H9 (cell line): Measurements from ENCODE around the gene SIX5. TPM values are rescaled to one million over a fixed set of nuclear protein-coding genes. Genes with fewer than 3 reads are reported as not detected.
A peak's percentile ranks its signal among the peaks of the same experiment; 100 is the strongest.

Source experiments
- DNase-seq: peaks from one replicate; pipeline ENCODE4 v3.0.0-alpha.2; 2017
- H2AFZ ChIP-seq: one replicate; pipeline ENCODE4 v1.6.1; 2013; ENCODE audit warnings: mild to moderate bottlenecking, low read length, control low read depth, moderate library complexity
- H2AK5ac ChIP-seq: 2 replicates; pipeline ENCODE4 v1.6.1; 2013; ENCODE audit warnings: low read length, control low read depth, mixed read lengths; ENCODE audit not compliant: insufficient read length
- H2BK120ac ChIP-seq: one replicate; pipeline ENCODE4 v1.6.1; 2013; ENCODE audit warnings: low read depth, mild to moderate bottlenecking, low read length, control low read depth, inconsistent platforms; ENCODE audit not compliant: poor library complexity, severe bottlenecking
- H2BK12ac ChIP-seq: 2 replicates; pipeline ENCODE4 v1.6.1; 2013; ENCODE audit warnings: low read length, control low read depth, mixed read lengths, low read depth; ENCODE audit not compliant: insufficient read length
- H2BK15ac ChIP-seq: 2 replicates; pipeline ENCODE4 v1.6.1; 2013; ENCODE audit warnings: low read depth, low read length, control low read depth
- H2BK20ac ChIP-seq: one replicate; pipeline ENCODE4 v1.6.1; 2013; ENCODE audit warnings: low read depth, mild to moderate bottlenecking, low read length, control low read depth, inconsistent platforms; ENCODE audit not compliant: poor library complexity, severe bottlenecking
- H2BK5ac ChIP-seq: 2 replicates; pipeline ENCODE4 v1.6.1; 2013; ENCODE audit warnings: low read length, control low read depth, mixed read lengths; ENCODE audit not compliant: insufficient read length
- H3K14ac ChIP-seq: 2 replicates; pipeline ENCODE4 v1.6.1; 2013; ENCODE audit warnings: low read length, control low read depth; ENCODE audit not compliant: insufficient read depth
- H3K18ac ChIP-seq: 2 replicates; pipeline ENCODE4 v1.6.1; 2013; ENCODE audit warnings: low read depth, mild to moderate bottlenecking, mixed read lengths, low read length, control low read depth; ENCODE audit not compliant: insufficient read length
- H3K23ac ChIP-seq: 2 replicates; pipeline ENCODE4 v1.6.1; 2013; ENCODE audit warnings: low read length, control low read depth, mixed read lengths, low read depth; ENCODE audit not compliant: insufficient read length
- H3K23me2 ChIP-seq: 2 replicates; pipeline ENCODE4 v1.6.1; 2013; ENCODE audit warnings: low read depth, mild to moderate bottlenecking, mixed read lengths, low read length, control low read depth; ENCODE audit not compliant: insufficient read length, poor library complexity, severe bottlenecking
- H3K27ac ChIP-seq: 2 replicates; pipeline ENCODE4 v1.5.1; 2013; ENCODE audit warnings: low read length, control low read depth, mixed read lengths, low read depth; ENCODE audit not compliant: insufficient read length
- H3K27me3 ChIP-seq: 2 replicates; pipeline ENCODE4 v1.6.1; 2013; ENCODE audit warnings: low read length, control low read depth, inconsistent platforms; ENCODE audit not compliant: insufficient read depth
- H3K4ac ChIP-seq: 2 replicates; pipeline ENCODE4 v1.6.1; 2013; ENCODE audit warnings: low read depth, mild to moderate bottlenecking, control low read depth, inconsistent platforms, low read length, moderate library complexity
- H3K4me1 ChIP-seq: 2 replicates; pipeline ENCODE4 v1.6.1; 2013; ENCODE audit warnings: low read length, control low read depth, inconsistent platforms; ENCODE audit not compliant: insufficient read depth
- H3K4me2 ChIP-seq: 2 replicates; pipeline ENCODE4 v1.6.1; 2013; ENCODE audit warnings: low read length, control low read depth, mixed read lengths; ENCODE audit not compliant: insufficient read length, insufficient read depth
- H3K56ac ChIP-seq: 2 replicates; pipeline ENCODE4 v1.6.1; 2013; ENCODE audit warnings: low read depth, mild to moderate bottlenecking, mixed read lengths, low read length, control low read depth; ENCODE audit not compliant: insufficient read length
- H3K79me1 ChIP-seq: 2 replicates; pipeline ENCODE4 v1.6.1; 2013; ENCODE audit warnings: low read depth, mild to moderate bottlenecking, moderate library complexity, low read length, control low read depth, inconsistent platforms; ENCODE audit not compliant: insufficient read depth, poor library complexity, severe bottlenecking
- H3K79me2 ChIP-seq: 2 replicates; pipeline ENCODE4 v1.6.1; 2013; ENCODE audit warnings: low read length, control low read depth, inconsistent platforms; ENCODE audit not compliant: insufficient read depth
- H3K9ac ChIP-seq: 2 replicates; pipeline ENCODE4 v1.6.1; 2013; ENCODE audit warnings: low read length, control low read depth, mixed read lengths; ENCODE audit not compliant: insufficient read length; ENCODE audit errors: extremely low read depth
- H3K9me3 ChIP-seq: one replicate; pipeline ENCODE4 v1.6.1; 2013; ENCODE audit warnings: low read depth, low read length, inconsistent platforms; ENCODE audit not compliant: control insufficient read depth
- H3T11ph ChIP-seq: one replicate; pipeline ENCODE4 v1.6.1; 2013; ENCODE audit warnings: mild to moderate bottlenecking, low read length, control low read depth, inconsistent platforms
- H4K20me1 ChIP-seq: one replicate; pipeline ENCODE4 v1.6.1; 2013; ENCODE audit not compliant: control insufficient read depth, insufficient read length, insufficient read depth
- H4K5ac ChIP-seq: 2 replicates; pipeline ENCODE4 v1.6.1; 2013; ENCODE audit warnings: low read depth, mild to moderate bottlenecking, mixed read lengths, low read length, control low read depth; ENCODE audit not compliant: insufficient read length
- H4K8ac ChIP-seq: replicated peaks from 2 replicates; pipeline ENCODE4 v1.6.1; 2013; ENCODE audit warnings: low read length, control low read depth, mixed read lengths, low read depth; ENCODE audit not compliant: insufficient read length
- H4K91ac ChIP-seq: 2 replicates; pipeline ENCODE4 v1.6.1; 2013; ENCODE audit warnings: low read depth, mild to moderate bottlenecking, moderate library complexity, mixed read lengths, low read length, control low read depth; ENCODE audit not compliant: insufficient read length
- H3K27ac Mint-ChIP-seq, 3 experiments: 2 replicates in 2 of 3; 3 replicates in 1 of 3; pipeline ENCODE4 v1.8.0; 2020 to 2021; ENCODE audit warnings: mixed read lengths in 3 of 3, mild to moderate bottlenecking in 1 of 3, moderate library complexity in 1 of 3
- H3K27me3 Mint-ChIP-seq: 2 replicates; pipeline ENCODE4 v1.8.0; 2021; ENCODE audit warnings: low read depth, mild to moderate bottlenecking, moderate library complexity, mixed read lengths
- H3K36me3 Mint-ChIP-seq, 3 experiments: 2 replicates in 2 of 3; 3 replicates in 1 of 3; pipeline ENCODE4 v1.8.0; 2020 to 2021; ENCODE audit warnings: low read depth in 3 of 3, mixed read lengths in 3 of 3; ENCODE audit not compliant: insufficient read depth in 1 of 3
- H3K4me1 Mint-ChIP-seq, 2 experiments: 2 replicates each; pipeline ENCODE4 v1.8.0; 2020; ENCODE audit warnings: mixed read lengths in 2 of 2
- H3K4me3 Mint-ChIP-seq, 2 experiments: 2 replicates in 1 of 2; 3 replicates in 1 of 2; pipeline ENCODE4 v1.8.0; 2020 to 2021; ENCODE audit warnings: mild to moderate bottlenecking in 2 of 2, mixed read lengths in 2 of 2, moderate library complexity in 1 of 2
- H3K9me3 Mint-ChIP-seq, 2 experiments: 2 replicates in 1 of 2; 3 replicates in 1 of 2; pipeline ENCODE4 v1.8.0; 2020; ENCODE audit warnings: mild to moderate bottlenecking in 2 of 2, mixed read lengths in 2 of 2, moderate library complexity in 1 of 2
- CTCF ChIP-seq: fragments of 200-600 bp; sonication (generic); conservative IDR thresholded peaks from 3 replicates; pipeline ENCODE4 v1.8.0; 2021; ENCODE audit warnings: antibody characterized with exemption, mild to moderate bottlenecking
- WGBS: extraction: QIAGEN DNeasy Blood & Tissue Kit; methylation state at CpG from one replicate; pipeline ENCODE4 v1.1.7; 2013; ENCODE audit warnings: missing lambda C conversion rate, low lambda C conversion rate, mixed read lengths; ENCODE audit not compliant: insufficient read length; ENCODE audit errors: extremely low coverage; 5-methylcytosine and 5-hydroxymethylcytosine counted together
- total RNA-seq: library from RNA; stranded (reverse); gene quantifications from 2 replicates; pipeline ENCODE4 v1.2.1, GENCODE V29; 2021

SIX5 gene
- total RNA-seq, 1 experiment from 2014 or later, result 41.7 TPM

- Histone ChIP-seq H3K79me2 (peaks cover 12% of the 10 kb centered on the region; the same call in 1 of the 2 replicates), H2BK15ac (peak overlapping the region; percentile 5; the same call in 1 of the 2 replicates), H2BK12ac (peak overlapping the region; percentile 1), H3K27me3 (no peaks in the 10 kb centered on the region), H4K91ac (no peak overlapping the region), H3K79me1 (peaks cover 3% of the 10 kb centered on the region), H3K9me3 (no peaks in the 10 kb centered on the region), H4K5ac (no peak overlapping the region), H3K4me1 (no peaks in the 10 kb centered on the region), H2BK120ac (peak overlapping the region; percentile 78), H3T11ph (no peak overlapping the region), H2BK5ac (peak overlapping the region; percentile 31), H3K14ac (peak overlapping the region; percentile 82; the same call in 1 of the 2 replicates), H3K9ac (peak overlapping the region; percentile 52), H3K23me2 (peaks cover 14% of the 10 kb centered on the region), H3K4ac (peak overlapping the region; percentile 15; the same call in 1 of the 2 replicates), H2AFZ (no peak overlapping the region), H2BK20ac (no peak overlapping the region), H4K8ac (no peak overlapping the region), H2AK5ac (no peak overlapping the region), H3K56ac (no peak overlapping the region), H4K20me1 (no peaks in the 10 kb centered on the region), H3K18ac (peak overlapping the region; percentile 73), H3K23ac (no peak overlapping the region), H3K27ac (peak overlapping the region; percentile 74), H3K4me2 (peak overlapping the region; percentile 58)
- Mint-ChIP-seq H3K27ac (peak overlapping the region; percentile 87 to 99 (median 97)), H3K27me3 (no peaks in the 10 kb centered on the region), H3K9me3 (no peaks in the 10 kb centered on the region), H3K36me3 (peaks cover 15 to 31% (median 26%) of the 10 kb centered on the region in 3 experiments; a peak in 6 of 7 replicates), H3K4me1 (peaks cover 28 to 29% of the 10 kb centered on the region in 2 experiments), H3K4me3 (peak overlapping the region; percentile 91 to 96)
- peak; percentile 50 for DNase-seq
- no peak for TF ChIP-seq CTCF
- WGBS, result no CpG with 5 or more reads among the region's 12 CpGs
These were observed 50.9 kb downstream of the SIX5 start for GRCh38 chr19:45717983-45718650.
